22Rv1 (cell line): ENCODE results near the gene TP53I11.

ENCODE experiments used
- CTCF ChIP-seq: fragments of 450-650 bp; IDR thresholded peaks from 2 replicates; pipeline ENCODE4 v1.5.1; 2017; ENCODE audit warnings: mild to moderate bottlenecking
- ZFX ChIP-seq: fragments of 450-650 bp; IDR thresholded peaks from 2 replicates; pipeline ENCODE4 v1.6.1; 2017; ENCODE audit warnings: antibody characterized with exemption, borderline replicate concordance

GRCh38 chr11:44904261-44905020 is 46.2 kb downstream of the TP53I11 start:
- no peak for TF ChIP-seq CTCF
- TF ChIP-seq ZFX: no peak
